Measurements from ENCODE around the gene TMEM63C.

Gene TMEM63C

DNA sequence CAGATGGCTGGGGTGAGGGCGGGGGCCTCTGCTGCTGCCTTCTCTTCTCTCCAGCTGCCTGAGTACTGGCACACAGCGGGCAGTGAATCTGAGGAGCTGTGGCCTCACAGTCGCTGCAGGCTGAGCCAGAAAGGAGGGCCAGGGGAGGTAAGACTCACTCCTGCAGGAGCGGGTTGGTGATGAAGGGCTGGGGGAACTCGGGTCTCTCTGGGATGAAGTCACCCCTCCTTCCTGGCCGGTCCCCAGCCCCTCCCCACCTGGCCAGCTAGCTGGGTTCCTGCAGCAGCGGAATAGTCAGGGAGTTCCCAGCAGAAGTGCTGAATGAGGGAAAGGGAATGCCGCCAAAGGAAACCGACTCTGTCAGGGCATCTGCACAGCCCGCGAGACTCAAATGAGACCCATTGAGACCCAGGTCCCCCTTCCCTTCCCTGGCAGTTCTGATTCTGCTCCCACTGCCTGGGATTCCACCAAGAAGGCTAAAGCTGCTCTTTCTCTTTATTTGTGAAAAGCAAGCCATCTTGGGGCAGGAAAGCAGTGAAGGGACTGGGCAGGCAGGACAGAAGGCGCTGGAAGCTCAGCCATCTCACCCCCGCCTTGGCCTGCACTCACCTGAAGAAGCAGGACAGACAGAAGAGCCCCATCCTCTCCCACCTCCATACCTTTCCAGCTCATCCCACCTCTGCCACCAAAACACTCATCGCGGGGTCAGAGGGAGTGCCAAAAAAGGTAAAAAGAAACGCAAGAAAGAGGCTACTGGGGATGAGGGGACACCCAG, 84.2 kb downstream of the TMEM63C start:
- Histone ChIP-seq H3K27me3 (ENCODE audit: control insufficient read depth, insufficient read depth, low read length) (peaks cover 23% of the 10 kb centered on the region), H3K9me3 (ENCODE audit: control insufficient read depth, insufficient read depth, low read length) (no peaks in the 10 kb centered on the region), H3K4me3 (ENCODE audit: low read depth, low read length) (no peak overlapping the region), H3K36me3 (ENCODE audit: control insufficient read depth, insufficient read depth, low read length) (no peaks in the 10 kb centered on the region), H3K4me1 (ENCODE audit: control insufficient read depth, insufficient read depth, low read length) (no peaks in the 10 kb centered on the region), H3K9ac (ENCODE audit: low read depth, low read length) (no peak overlapping the region)

DNA sequence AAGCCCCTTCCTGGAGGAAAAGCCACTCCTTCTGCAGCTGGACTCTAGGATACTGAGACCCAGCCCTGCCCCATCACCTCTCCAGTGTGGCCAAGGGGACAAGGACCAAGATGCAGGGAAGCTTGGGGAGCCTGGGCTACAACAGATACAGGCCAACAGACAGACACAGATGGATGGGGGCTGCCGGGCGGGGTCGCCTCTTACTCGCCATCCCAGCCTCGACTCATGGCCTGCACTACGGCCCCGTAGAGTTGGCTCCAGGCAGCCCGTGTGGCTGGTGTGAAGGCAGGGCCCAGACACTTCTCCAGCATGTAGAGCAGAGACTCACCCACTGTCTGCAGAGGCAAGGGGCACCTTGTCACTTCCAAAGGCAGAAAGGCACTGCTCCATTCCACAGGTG, 84.7 kb downstream of the TMEM63C start:
- no peak overlapping the region for H3K9ac ChIP-seq (ENCODE audit: low read depth, low read length)
- H3K4me3 ChIP-seq (ENCODE audit: low read depth, low read length) = no peak overlapping the region
- H3K4me1 ChIP-seq (ENCODE audit: control insufficient read depth, insufficient read depth, low read length) = no peaks in the 10 kb centered on the region
- H3K36me3 ChIP-seq (ENCODE audit: control insufficient read depth, insufficient read depth, low read length) = no peaks in the 10 kb centered on the region
- peaks cover 28% of the 10 kb centered on the region for H3K27me3 ChIP-seq (ENCODE audit: control insufficient read depth, insufficient read depth, low read length)
- H3K9me3 ChIP-seq (ENCODE audit: control insufficient read depth, insufficient read depth, low read length) = no peaks in the 10 kb centered on the region

DNA sequence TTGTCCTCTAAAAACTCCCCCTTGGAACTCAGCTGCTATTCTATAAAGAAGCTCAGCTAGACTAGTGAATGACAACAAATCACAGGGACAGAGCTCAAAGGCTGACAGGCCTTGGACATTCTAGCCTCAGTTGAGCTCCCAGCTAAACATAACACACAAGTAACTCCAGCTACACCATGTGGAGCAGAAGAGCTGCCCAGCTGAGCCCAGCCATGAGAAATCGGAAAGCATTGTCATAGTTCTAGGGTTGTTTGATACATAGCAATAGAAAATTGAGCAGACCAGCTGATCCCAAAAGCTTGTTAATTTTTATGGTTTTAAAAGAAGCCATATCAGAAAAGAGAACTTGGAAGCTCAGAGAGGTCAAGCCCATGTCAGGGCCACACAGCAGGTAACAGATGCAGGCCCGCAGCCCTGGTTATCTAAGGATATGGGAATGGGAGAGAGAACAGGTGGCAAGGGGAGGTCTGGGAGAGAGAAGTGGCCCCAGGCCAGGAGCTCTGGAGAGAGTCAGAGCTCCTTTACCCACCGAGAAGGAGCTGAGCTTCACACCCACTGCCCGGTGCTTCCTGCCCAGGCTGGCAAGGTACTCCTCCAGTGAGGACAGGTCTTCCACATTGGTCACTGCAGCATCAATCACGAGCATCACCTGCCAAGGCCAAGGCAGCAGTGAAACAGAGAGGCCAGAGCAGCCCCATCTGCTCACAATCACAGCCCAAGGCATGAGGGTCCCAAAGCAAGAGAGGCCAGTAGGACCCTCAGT, 86.5 kb downstream of the TMEM63C start:
- Histone ChIP-seq H3K4me3 (ENCODE audit: low read depth, low read length) (no peak overlapping the region), H3K9ac (ENCODE audit: low read depth, low read length) (no peak overlapping the region), H3K4me1 (ENCODE audit: control insufficient read depth, insufficient read depth, low read length) (no peaks in the 10 kb centered on the region), H3K27me3 (ENCODE audit: control insufficient read depth, insufficient read depth, low read length) (peaks cover 43% of the 10 kb centered on the region), H3K36me3 (ENCODE audit: control insufficient read depth, insufficient read depth, low read length) (no peaks in the 10 kb centered on the region), H3K9me3 (ENCODE audit: control insufficient read depth, insufficient read depth, low read length) (no peaks in the 10 kb centered on the region)

DNA sequence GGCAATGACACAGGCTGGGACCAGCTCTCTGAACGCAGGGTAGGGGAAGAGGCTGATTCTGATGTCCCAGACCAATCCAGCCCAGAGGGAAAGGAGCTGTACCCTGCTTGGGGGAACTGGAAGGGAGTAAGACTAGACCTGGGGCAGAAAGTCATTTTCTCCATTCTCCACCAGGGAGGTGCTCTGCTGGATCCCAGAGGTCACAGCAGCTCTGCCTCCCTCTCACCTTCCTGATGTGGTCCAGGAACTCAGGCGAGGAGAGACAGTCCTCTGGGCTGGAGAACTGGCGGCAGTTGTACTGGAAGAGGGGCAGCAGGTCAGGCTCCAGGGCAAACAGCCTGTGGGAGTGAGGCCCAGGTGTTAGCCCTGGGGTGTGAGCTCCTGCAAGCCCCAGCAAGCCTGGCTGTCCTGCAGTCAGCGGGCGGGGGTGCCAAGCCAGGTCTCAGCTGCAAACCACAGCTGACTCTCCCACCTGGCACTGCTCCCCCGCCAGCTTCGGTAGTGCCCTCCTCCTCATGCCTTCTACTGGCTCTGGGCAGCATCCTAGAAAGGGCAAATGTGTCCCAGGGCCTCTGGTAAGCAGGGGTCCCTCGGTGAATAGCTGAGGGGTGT, 87.5 kb downstream of the TMEM63C start:
- Histone ChIP-seq H3K9me3 (ENCODE audit: control insufficient read depth, insufficient read depth, low read length) (no peaks in the 10 kb centered on the region), H3K27me3 (ENCODE audit: control insufficient read depth, insufficient read depth, low read length) (peaks cover 43% of the 10 kb centered on the region), H3K4me1 (ENCODE audit: control insufficient read depth, insufficient read depth, low read length) (no peaks in the 10 kb centered on the region)

DNA sequence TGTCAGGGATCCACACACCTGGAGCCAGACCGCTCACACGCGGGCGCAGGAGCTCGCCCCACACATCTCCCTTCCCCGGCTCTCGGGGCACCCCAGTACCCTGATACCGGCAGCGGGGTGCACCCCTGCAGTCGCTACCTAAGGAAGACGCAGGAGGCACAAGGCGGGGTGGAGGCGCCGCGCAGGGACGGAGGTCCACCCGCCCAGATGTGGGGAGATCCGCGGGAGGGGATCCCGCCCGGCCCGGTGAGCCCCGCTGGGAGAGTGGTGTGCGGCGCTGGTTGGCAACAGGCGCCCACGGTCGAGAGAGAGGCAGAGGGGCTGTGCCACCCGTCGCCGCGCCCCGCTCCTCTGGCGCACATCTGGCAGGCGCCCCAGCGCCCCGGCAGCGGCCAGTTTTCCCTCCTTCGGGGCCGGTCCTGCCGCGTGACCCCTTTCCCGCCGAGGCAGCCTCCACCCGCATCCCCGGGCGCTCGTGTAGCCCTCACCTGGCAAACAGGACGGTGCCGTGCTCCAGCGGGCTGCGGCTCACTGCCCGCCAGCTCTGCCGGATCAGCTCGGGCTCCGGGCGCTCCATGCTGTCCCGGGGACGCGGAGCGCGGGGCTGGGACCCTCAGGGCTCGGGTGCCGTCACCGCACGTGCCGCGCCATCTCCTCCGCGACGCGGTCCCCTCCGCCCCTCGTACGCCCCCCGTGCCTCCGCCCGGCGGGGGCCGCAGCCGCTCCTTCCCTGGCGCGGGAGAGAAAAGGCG, 88.9 kb downstream of the TMEM63C start:
- Histone ChIP-seq H3K4me1 (ENCODE audit: control insufficient read depth, insufficient read depth, low read length) (no peaks in the 10 kb centered on the region), H3K36me3 (ENCODE audit: control insufficient read depth, insufficient read depth, low read length) (no peaks in the 10 kb centered on the region), H3K27me3 (ENCODE audit: control insufficient read depth, insufficient read depth, low read length) (peaks cover 43% of the 10 kb centered on the region), H3K9me3 (ENCODE audit: control insufficient read depth, insufficient read depth, low read length) (no peaks in the 10 kb centered on the region), H3K9ac (ENCODE audit: low read depth, low read length) (peak overlapping the region; percentile 47), H3K4me3 (ENCODE audit: low read depth, low read length) (peak overlapping the region; percentile 54)

More for the DNA sequence above, 87.5 kb downstream of the TMEM63C start:
- Histone ChIP-seq H3K36me3 (ENCODE audit: control insufficient read depth, insufficient read depth, low read length) (no peaks in the 10 kb centered on the region), H3K9ac (ENCODE audit: low read depth, low read length) (no peak overlapping the region), H3K4me3 (ENCODE audit: low read depth, low read length) (no peak overlapping the region)

DNA sequence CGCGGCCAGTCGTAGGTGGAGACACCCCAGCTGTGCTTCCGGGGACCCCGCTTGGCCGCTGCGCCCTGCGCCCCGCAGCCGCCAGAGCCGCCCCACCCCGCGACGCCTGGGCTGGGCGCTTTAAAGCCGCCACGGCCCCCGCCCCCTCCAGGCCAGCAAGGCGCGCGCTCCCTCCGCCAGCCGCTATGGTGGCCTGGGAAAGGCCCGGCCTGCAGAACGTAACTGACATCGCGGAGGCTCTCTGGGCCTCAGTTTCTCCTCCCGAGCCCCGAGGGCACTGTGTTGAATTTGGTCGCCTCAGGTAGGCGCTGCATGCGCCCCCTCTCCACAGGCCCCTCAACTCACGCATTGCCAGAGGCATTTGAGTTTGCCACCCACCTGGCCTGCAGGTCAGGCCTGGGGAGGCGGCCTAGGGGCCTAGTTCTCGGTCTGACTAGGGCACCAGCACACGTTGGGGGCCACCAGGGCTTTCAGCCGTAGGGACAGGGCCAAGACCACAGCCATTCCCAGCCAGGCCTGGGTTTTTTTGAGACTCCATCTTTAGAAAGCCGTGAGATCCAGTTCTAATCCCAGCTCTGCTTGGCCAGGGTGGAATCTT, 89.6 kb downstream of the TMEM63C start, which contains the start of gene NGB:
Gene NGB, minus strand, starts transcription at position 94 of the 598 bp plus-strand sequence. CDS start 269 bp downstream, outside the sequence.
- peaks cover 43% of the 10 kb centered on the region for H3K27me3 ChIP-seq (ENCODE audit: control insufficient read depth, insufficient read depth, low read length)
- no peaks in the 10 kb centered on the region for H3K36me3 ChIP-seq (ENCODE audit: control insufficient read depth, insufficient read depth, low read length)

DNA sequence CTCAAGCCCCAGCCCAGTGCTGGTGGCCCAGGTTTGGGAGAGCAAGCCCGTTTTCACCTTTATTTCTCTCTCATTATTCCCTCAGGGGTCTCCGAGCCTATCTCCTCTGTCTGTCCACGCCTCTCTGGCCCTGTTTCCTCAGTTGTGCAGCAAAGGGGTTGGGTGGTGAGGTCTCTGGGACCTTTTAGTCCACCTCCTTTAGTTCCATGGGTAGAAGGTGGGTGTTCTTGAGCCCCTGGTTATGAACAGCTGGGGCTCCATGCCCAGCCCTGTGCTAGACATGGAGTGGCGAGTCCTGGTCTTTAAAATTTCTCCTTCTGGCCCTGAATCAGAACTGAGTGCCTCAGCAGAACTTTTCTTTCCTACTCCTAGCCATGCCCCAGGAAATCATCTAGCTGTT, 90.7 kb downstream of the TMEM63C start:
- Histone ChIP-seq H3K36me3 (ENCODE audit: control insufficient read depth, insufficient read depth, low read length) (peaks cover 3% of the 10 kb centered on the region), H3K4me1 (ENCODE audit: control insufficient read depth, insufficient read depth, low read length) (no peaks in the 10 kb centered on the region), H3K9ac (ENCODE audit: low read depth, low read length) (no peak overlapping the region), H3K27me3 (ENCODE audit: control insufficient read depth, insufficient read depth, low read length) (peaks cover 43% of the 10 kb centered on the region), H3K4me3 (ENCODE audit: low read depth, low read length) (no peak overlapping the region), H3K9me3 (ENCODE audit: control insufficient read depth, insufficient read depth, low read length) (no peaks in the 10 kb centered on the region)

More for the DNA sequence above, 89.6 kb downstream of the TMEM63C start, which contains the start of gene NGB:
- Histone ChIP-seq H3K9me3 (ENCODE audit: control insufficient read depth, insufficient read depth, low read length) (no peaks in the 10 kb centered on the region), H3K4me1 (ENCODE audit: control insufficient read depth, insufficient read depth, low read length) (no peaks in the 10 kb centered on the region), H3K4me3 (ENCODE audit: low read depth, low read length) (peak within 1 kb of the TSS; percentile 54), H3K9ac (ENCODE audit: low read depth, low read length) (peak within 1 kb of the TSS; percentile 47)

DNA sequence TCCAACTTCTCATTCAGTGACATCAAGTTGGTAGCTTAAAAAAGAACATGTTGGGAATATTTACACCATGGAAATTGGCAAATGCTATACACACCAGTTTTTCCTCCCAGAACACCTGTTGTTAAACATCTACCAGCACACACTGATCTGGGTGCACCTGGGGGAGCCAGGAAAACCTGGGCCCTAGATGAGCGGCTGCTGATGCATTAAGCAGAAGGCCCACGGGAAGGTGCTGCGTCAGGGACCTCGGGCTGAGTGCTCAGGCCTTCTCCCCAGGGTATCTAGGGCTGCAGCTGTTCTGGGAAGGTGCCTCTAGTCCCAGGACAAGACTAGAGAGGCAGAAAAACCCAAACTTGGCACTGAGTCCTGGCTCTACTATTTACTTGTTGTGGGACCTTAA, 92.2 kb downstream of the TMEM63C start:
- Histone ChIP-seq H3K27me3 (ENCODE audit: control insufficient read depth, insufficient read depth, low read length) (peaks cover 37% of the 10 kb centered on the region), H3K9ac (ENCODE audit: low read depth, low read length) (no peak overlapping the region), H3K4me3 (ENCODE audit: low read depth, low read length) (no peak overlapping the region), H3K36me3 (ENCODE audit: control insufficient read depth, insufficient read depth, low read length) (peaks cover 3% of the 10 kb centered on the region), H3K9me3 (ENCODE audit: control insufficient read depth, insufficient read depth, low read length) (no peaks in the 10 kb centered on the region), H3K4me1 (ENCODE audit: control insufficient read depth, insufficient read depth, low read length) (no peaks in the 10 kb centered on the region)

DNA sequence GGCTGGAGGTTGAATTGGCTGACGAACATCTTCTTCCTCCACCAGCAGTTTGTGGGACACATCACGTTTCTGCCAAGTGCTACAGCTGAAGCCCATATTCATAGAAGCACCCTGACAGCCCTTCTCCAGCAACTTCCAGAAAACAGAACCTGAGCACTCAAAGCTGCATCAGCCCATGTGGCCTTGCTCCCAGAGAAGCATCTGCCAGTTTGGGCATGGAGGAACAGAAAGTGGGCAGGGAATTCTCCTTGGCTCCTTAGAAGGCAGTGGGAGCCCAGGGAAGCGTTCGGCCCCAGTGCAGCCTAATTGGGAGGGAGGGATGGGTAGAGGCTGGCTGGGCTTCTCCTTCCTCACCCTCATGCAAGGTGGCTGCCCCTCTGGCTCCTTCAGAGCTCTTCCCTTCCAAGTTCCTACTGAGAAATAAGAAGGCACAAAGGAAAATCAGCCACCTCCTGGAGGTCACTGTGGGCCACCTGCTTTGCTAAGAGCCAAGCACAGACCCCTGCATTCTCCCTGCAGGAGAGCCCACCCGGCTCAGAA, 93.5 kb downstream of the TMEM63C start:
- peaks cover 26% of the 10 kb centered on the region for H3K27me3 ChIP-seq (ENCODE audit: control insufficient read depth, insufficient read depth, low read length)
- peaks cover 11% of the 10 kb centered on the region for H3K36me3 ChIP-seq (ENCODE audit: control insufficient read depth, insufficient read depth, low read length)
- H3K4me3 ChIP-seq (ENCODE audit: low read depth, low read length) = no peak overlapping the region
- H3K9ac ChIP-seq (ENCODE audit: low read depth, low read length) = no peak overlapping the region
- H3K4me1 ChIP-seq (ENCODE audit: control insufficient read depth, insufficient read depth, low read length) = no peaks in the 10 kb centered on the region
- no peaks in the 10 kb centered on the region for H3K9me3 ChIP-seq (ENCODE audit: control insufficient read depth, insufficient read depth, low read length)

DNA sequence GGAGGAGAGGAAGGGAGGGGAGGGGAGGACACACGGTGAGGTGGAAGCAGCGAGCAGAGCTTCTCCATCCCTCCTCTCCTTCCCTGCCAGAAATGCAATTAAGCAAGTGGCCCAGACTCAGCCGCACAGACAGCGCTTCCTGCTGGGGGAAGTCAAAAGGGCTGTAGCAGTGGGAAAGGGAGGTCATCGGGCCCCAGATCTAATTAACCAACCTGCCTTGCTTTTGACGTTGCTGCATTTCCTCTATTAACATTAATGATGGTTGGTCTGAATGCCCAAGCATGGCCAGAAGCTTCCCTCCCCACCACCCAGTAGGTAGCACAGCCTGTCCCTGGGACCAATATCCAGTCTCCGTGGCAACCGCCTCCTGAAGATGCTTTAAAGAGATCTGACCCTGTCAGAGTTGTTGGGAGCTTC, 94.0 kb downstream of the TMEM63C start:
- Histone ChIP-seq H3K4me3 (ENCODE audit: low read depth, low read length) (no peak overlapping the region), H3K27me3 (ENCODE audit: control insufficient read depth, insufficient read depth, low read length) (peaks cover 21% of the 10 kb centered on the region), H3K9me3 (ENCODE audit: control insufficient read depth, insufficient read depth, low read length) (no peaks in the 10 kb centered on the region)

More for the DNA sequence above, 94.0 kb downstream of the TMEM63C start:
- H3K4me1 ChIP-seq (ENCODE audit: control insufficient read depth, insufficient read depth, low read length) = no peaks in the 10 kb centered on the region
- peaks cover 11% of the 10 kb centered on the region for H3K36me3 ChIP-seq (ENCODE audit: control insufficient read depth, insufficient read depth, low read length)
- H3K9ac ChIP-seq (ENCODE audit: low read depth, low read length) = no peak overlapping the region

Measured in iPS-15b (cell line).